Lung (tissue), 12 donors: ENCODE results near the gene MCTP1. TPM values are rescaled to one million over a fixed set of nuclear protein-coding genes. Genes with fewer than 3 reads are reported as not detected.

Experiments used
- ATAC-seq: fragments of 200-7000 bp; cut with Tn5 transposase; one replicate; pipeline ENCODE4 v1.9.1; 2020; ENCODE audit warnings: moderate number of reproducible peaks; ENCODE audit not compliant: insufficient read depth, low FRiP score
- DNase-seq, 3 donors: peaks; one replicate each; pipeline ENCODE4 v3.0.0-alpha.2; 2013 to 2017
- H3K27ac ChIP-seq, 2 donors: one replicate each; pipeline ENCODE4 v1.5.1; 2013; ENCODE audit warnings: mild to moderate bottlenecking in 2 of 2, moderate library complexity in 2 of 2, control low read depth in 1 of 2, inconsistent platforms in 1 of 2, low read depth in 1 of 2, low read length in 1 of 2
- H3K27me3 ChIP-seq, 3 donors: one replicate each; pipeline ENCODE4 v1.5.1; 2013; ENCODE audit warnings: low read length in 2 of 3; ENCODE audit not compliant: control insufficient read depth in 3 of 3, insufficient read depth in 3 of 3
- H3K36me3 ChIP-seq, 4 donors: one replicate each; pipeline ENCODE4 v1.5.1; 2013; ENCODE audit warnings: low read length in 4 of 4, mild to moderate bottlenecking in 1 of 4, moderate library complexity in 1 of 4; ENCODE audit not compliant: control insufficient read depth in 4 of 4, insufficient read depth in 4 of 4
- H3K4me1 ChIP-seq, 5 donors: one replicate each; pipeline ENCODE4 v1.5.1; 2013; ENCODE audit warnings: low read length in 5 of 5, mild to moderate bottlenecking in 2 of 5, moderate library complexity in 1 of 5; ENCODE audit not compliant: control insufficient read depth in 5 of 5, insufficient read depth in 5 of 5
- H3K4me3 ChIP-seq: one replicate; pipeline ENCODE4 v1.5.1; 2013; ENCODE audit warnings: mild to moderate bottlenecking, control low read depth, moderate library complexity
- H3K9ac ChIP-seq, 2 donors: one replicate each; pipeline ENCODE4 v1.5.1; 2013; ENCODE audit warnings: low read length in 2 of 2, control low read depth in 1 of 2; ENCODE audit not compliant: insufficient read depth in 1 of 2
- H3K9me3 ChIP-seq, 4 donors: one replicate each; pipeline ENCODE4 v1.5.1; 2013; ENCODE audit warnings: low read length in 3 of 4, mild to moderate bottlenecking in 1 of 4, moderate library complexity in 1 of 4; ENCODE audit not compliant: control insufficient read depth in 4 of 4, insufficient read depth in 3 of 4
- CTCF ChIP-seq: IDR thresholded peaks from 2 replicates; pipeline ENCODE4 v1.5.1; 2012; ENCODE audit warnings: mild to moderate bottlenecking; ENCODE audit errors: control extremely low read depth, extremely low read depth
- WGBS, 2 donors: extraction: QIAGEN DNeasy Blood & Tissue Kit; methylation state at CpG; one replicate each; pipeline ENCODE4 v1.1.7; 2013; 5-methylcytosine and 5-hydroxymethylcytosine counted together
- polyA plus RNA-seq, 2 donors: library from polyadenylated mRNA; stranded (reverse); fragments of 200-250 nt; gene quantifications; one replicate each; pipeline ENCODE4 v1.2.1, GENCODE V29; 2013
- total RNA-seq, 2 donors: library from RNA; depleted of rRNA in 1 of 2; stranded (reverse); fragments of >200 nt in 1 of 2; gene quantifications; one replicate each; pipeline ENCODE4 v1.2.1, GENCODE V29; 2014 to 2021
- donor health status: control.
- donor health status: control.
- donor health status: Bipolar disorder and iron deficiency.
- donor health status: healthy.
- donor health status: DM: yes; HTN: yes; CAD: no.

MCTP1 gene
- total and polyA plus RNA-seq, 4 donors = 5.8 to 34.8 (median 27.4) TPM

DNA sequence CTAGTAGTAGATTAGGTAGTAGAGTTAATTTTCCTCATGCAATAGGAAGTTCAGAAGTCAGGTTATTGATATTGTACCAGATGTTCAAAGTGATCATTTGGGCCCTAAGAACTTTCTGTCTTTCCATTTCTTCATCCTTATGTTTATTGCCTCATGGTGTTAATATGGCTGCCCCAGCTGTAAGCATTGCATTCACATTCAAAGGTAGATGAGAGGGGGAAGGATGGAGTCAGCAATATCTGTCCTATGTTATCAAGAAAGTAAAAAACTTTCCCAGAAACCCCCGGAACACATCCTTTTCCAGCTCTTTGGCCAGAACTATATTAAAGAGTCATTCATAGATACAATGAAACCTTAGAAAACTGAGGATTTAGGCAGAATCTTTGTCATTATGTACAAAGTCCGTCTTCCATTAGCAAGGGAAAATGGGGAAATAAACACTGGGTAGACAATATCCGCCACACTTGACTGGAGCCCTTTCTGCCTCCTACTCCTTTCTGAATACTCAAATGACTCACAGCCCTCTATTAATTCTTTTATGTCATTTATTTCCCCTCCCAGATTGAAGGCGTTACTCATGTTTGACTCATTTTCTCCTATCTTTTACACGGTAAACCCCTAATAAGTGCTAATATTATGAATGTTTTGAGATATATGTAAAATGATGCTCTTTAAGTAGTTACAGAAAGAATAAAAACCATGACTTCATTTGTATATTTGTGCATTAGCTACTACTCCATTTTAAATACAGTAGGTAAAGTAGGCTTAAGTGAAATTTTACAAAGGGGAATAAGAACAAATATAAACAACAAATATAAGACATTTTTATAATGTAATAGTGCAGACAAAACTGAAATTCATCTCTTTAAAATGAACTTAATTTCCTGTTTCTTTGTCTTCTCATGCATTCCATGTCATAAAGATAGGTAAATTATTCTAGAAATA is 538.8 kb downstream of the MCTP1 start:
- no peak overlapping the region for H3K27ac ChIP-seq
- no peaks in the 10 kb centered on the region for H3K4me1 ChIP-seq
- no peaks in the 10 kb centered on the region for H3K9me3 ChIP-seq
- 70 to 91% methylated on average over 5 of the region's 5 CpGs for WGBS, 2 donors
- no peak for TF ChIP-seq CTCF
- H3K9ac ChIP-seq = no peak overlapping the region
- no peak for ATAC-seq
- H3K4me3 ChIP-seq = no peak overlapping the region
- no peaks in the 10 kb centered on the region for H3K36me3 ChIP-seq
- no peak for DNase-seq
- no peaks in the 10 kb centered on the region for H3K27me3 ChIP-seq

GRCh38 chr5:94744906-94745305 is 540.0 kb downstream of the MCTP1 start:
- H3K4me3 ChIP-seq = no peak overlapping the region
- ATAC-seq = no peak
- TF ChIP-seq CTCF = no peak

DNA sequence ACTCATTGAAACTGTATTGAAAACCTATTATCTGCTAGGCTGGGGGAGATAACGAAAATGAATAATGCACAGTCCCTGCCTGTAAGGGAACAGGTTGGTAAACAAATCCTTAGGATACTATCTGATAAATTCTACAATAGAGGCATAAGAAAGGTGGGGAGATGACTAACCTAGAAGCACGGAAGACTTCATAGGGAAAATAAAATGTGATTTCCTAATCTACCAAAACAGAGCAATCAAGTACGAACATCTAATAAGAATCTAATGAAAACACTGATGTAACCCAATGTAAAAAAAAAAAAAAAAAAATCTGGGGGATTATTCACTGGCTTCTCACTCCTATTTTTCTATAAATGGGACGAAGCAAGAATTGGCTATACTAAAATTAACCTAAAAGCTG is 542.0 kb downstream of the MCTP1 start:
- DNase-seq (no peak), ATAC-seq (no peak)
- Histone ChIP-seq H3K27ac (no peak overlapping the region), H3K36me3 (no peaks in the 10 kb centered on the region), H3K27me3 (no peaks in the 10 kb centered on the region), H3K4me3 (no peak overlapping the region), H3K9me3 (no peaks in the 10 kb centered on the region), H3K9ac (no peak overlapping the region), H3K4me1 (no peaks in the 10 kb centered on the region)
- WGBS, 2 donors = 89 to 96% methylated on average over 4 of the region's 4 CpGs
- no peak for TF ChIP-seq CTCF

More at GRCh38 chr5:94744906-94745305, 540.0 kb downstream of the MCTP1 start:
- H3K9ac ChIP-seq = no peak overlapping the region
- H3K4me1 ChIP-seq = no peaks in the 10 kb centered on the region
- no peaks in the 10 kb centered on the region for H3K9me3 ChIP-seq
- H3K27ac ChIP-seq = no peak overlapping the region
- 94 to 98% methylated on average over 2 of the region's 2 CpGs for WGBS, 2 donors
- H3K36me3 ChIP-seq = no peaks in the 10 kb centered on the region
- no peaks in the 10 kb centered on the region for H3K27me3 ChIP-seq
- DNase-seq = no peak
